Measurements from ENCODE around the gene SH3TC2.

- TF ChIP-seq CEBPB (IDR thresholded peaks at IDR 0.05; ENCODE audit: borderline replicate concordance in 1 of 2, low read depth in 2 of 2, low read length in 2 of 2): no peak
- TF ChIP-seq EP300 (IDR thresholded peaks at IDR 0.05; ENCODE audit: borderline replicate concordance in 1 of 2, control insufficient read depth in 1 of 2, low read depth in 2 of 2, low read length in 2 of 2): no peak
- TF ChIP-seq EZH2 (IDR thresholded peaks at IDR 0.05; ENCODE audit: borderline replicate concordance, control insufficient read depth, low read depth, low read length): no peak
- no peak for TF ChIP-seq CTCF (IDR thresholded peaks at IDR 0.05 in 2 of 3, conservative IDR thresholded peaks at IDR 0.05 in 1 of 3; ENCODE audit: control insufficient read depth in 2 of 3, extremely low read depth in 1 of 3, insufficient read depth in 1 of 3, low read depth in 3 of 3, low read length in 3 of 3)
- no peak for TF ChIP-seq RCOR1 (conservative IDR thresholded peaks at IDR 0.05; ENCODE audit: low read depth, low read length)
- TF ChIP-seq SREBF2 (IDR thresholded peaks at IDR 0.05; ENCODE audit: low read length): no peak
- no peak for TF ChIP-seq CHD2 (IDR thresholded peaks at IDR 0.05; ENCODE audit: borderline replicate concordance, low read depth, low read length)
- no peak for TF ChIP-seq POLR2A (IDR thresholded peaks at IDR 0.05; ENCODE audit: low read depth, low read length)
- no peak for TF ChIP-seq MXI1 (IDR thresholded peaks at IDR 0.05; ENCODE audit: low read depth, low read length)
These were observed at the start of gene SH3TC2 for GRCh38 chr5:149063017-149063687.

Data from GM12878 (cell line).